Vagina (tissue), 2 donors: ENCODE measurements around the gene GOLGA2. TPM values are rescaled to one million over a fixed set of nuclear protein-coding genes. Genes with fewer than 3 reads are reported as not detected.

Source experiments
- DNase-seq, 2 donors: peaks; one replicate each; pipeline ENCODE4 v3.0.0-alpha.2; 2017; ENCODE audit errors: extremely low spot score in 2 of 2
- H3K27ac ChIP-seq: fragments of 200-600 bp; sonication (generic); one replicate; pipeline ENCODE4 v1.5.1; 2019
- H3K27me3 ChIP-seq: fragments of 200-600 bp; sonication (generic); one replicate; pipeline ENCODE4 v1.5.1; 2019
- H3K36me3 ChIP-seq, 2 donors: fragments of 200-600 bp; sonication (generic); one replicate each; pipeline ENCODE4 v1.5.1; 2017 to 2019
- H3K4me1 ChIP-seq: fragments of 200-600 bp; sonication (generic); one replicate; pipeline ENCODE4 v1.5.1; 2019
- H3K4me3 ChIP-seq, 2 donors: fragments of 200-600 bp; sonication (generic); 1 replicate in 1 of 2; 2 replicates in 1 of 2; pipeline ENCODE4 v1.5.1; 2016 to 2019
- H3K9me3 ChIP-seq: fragments of 200-600 bp; sonication (generic); one replicate; pipeline ENCODE4 v1.5.1; 2019
- CTCF ChIP-seq, 3 experiments: fragments of 450-650 bp in 2 of 3; fragments of 200-600 bp in 1 of 3; sonication (generic) in 1 of 3; IDR thresholded peaks; one replicate each; pipeline ENCODE4 v1.5.1; 2017 to 2019; ENCODE audit warnings: antibody characterized with exemption in 3 of 3, mild to moderate bottlenecking in 2 of 3, moderate library complexity in 2 of 3
- POLR2A ChIP-seq, 2 donors: fragments of 450-650 bp; IDR thresholded peaks; one replicate each; pipeline ENCODE4 v1.6.1; 2017; ENCODE audit warnings: antibody characterized with exemption in 2 of 2, mild to moderate bottlenecking in 2 of 2, moderate library complexity in 2 of 2
- POLR2AphosphoS5 ChIP-seq, 2 donors: sonication (generic); formaldehyde crosslinking; IDR thresholded peaks; one replicate each; pipeline ENCODE4 v1.9.0; 2017; ENCODE audit warnings: antibody characterized with exemption in 2 of 2, mild to moderate bottlenecking in 2 of 2, low read depth in 1 of 2; ENCODE audit not compliant: insufficient read depth in 1 of 2
- intact Hi-C: fragments of 100-400 bp; cut with DNase I; formaldehyde crosslinking; loops from one replicate; pipeline ENCODE4 v1.15.1; 2023
- total RNA-seq: library from RNA; depleted of rRNA; stranded (reverse); fragments of >200 nt; gene quantifications from one replicate; pipeline ENCODE4 v1.2.3, GENCODE V29; 2016

The GOLGA2 gene
- total RNA-seq, 1 donor from 2014 or later, result 84.5 TPM

- H3K27me3 ChIP-seq, result no peaks in the 10 kb centered on the region
- peak overlapping the region; percentile 85 for H3K27ac ChIP-seq
- H3K4me1 ChIP-seq, result peaks cover 31% of the 10 kb centered on the region
- TF ChIP-seq POLR2AphosphoS5 (IDR thresholded peaks at IDR 0.05; ENCODE audit: insufficient read depth in 1 of 2, low read depth in 1 of 2), result no peak
- TF ChIP-seq CTCF (IDR thresholded peaks at IDR 0.05), result no peak
- no peak for TF ChIP-seq POLR2A (IDR thresholded peaks at IDR 0.05)
- H3K36me3 ChIP-seq, result no peaks in the 10 kb centered on the region
- H3K9me3 ChIP-seq, result no peaks in the 10 kb centered on the region
- no peak for DNase-seq
- peak overlapping the region; percentile 41 to 42 for H3K4me3 ChIP-seq
- intact Hi-C loops, result no loop called here
These were observed 33.0 kb downstream of the GOLGA2 start for GRCh38 chr9:128242828-128243214.

GRCh38 chr9:128242124-128242523, 33.7 kb downstream of the GOLGA2 start:
- intact Hi-C loops, result no loop called here
- no peak overlapping the region for H3K4me3 ChIP-seq
- no peaks in the 10 kb centered on the region for H3K9me3 ChIP-seq
- no peaks in the 10 kb centered on the region for H3K27me3 ChIP-seq
- H3K36me3 ChIP-seq, result no peaks in the 10 kb centered on the region
- peak overlapping the region; percentile 85 for H3K27ac ChIP-seq
- H3K4me1 ChIP-seq, result peaks cover 31% of the 10 kb centered on the region
- no peak for TF ChIP-seq CTCF (IDR thresholded peaks at IDR 0.05)
- no peak for TF ChIP-seq POLR2AphosphoS5 (IDR thresholded peaks at IDR 0.05; ENCODE audit: insufficient read depth in 1 of 2, low read depth in 1 of 2)
- TF ChIP-seq POLR2A (IDR thresholded peaks at IDR 0.05), result no peak
- no peak for DNase-seq

GRCh38 chr9:128233817-128234406, 41.9 kb downstream of the GOLGA2 start:
- Histone ChIP-seq H3K4me3 (no peak overlapping the region), H3K27me3 (no peaks in the 10 kb centered on the region), H3K36me3 (no peaks in the 10 kb centered on the region), H3K9me3 (no peaks in the 10 kb centered on the region), H3K4me1 (no peaks in the 10 kb centered on the region), H3K27ac (peak overlapping the region; percentile 71)
- TF ChIP-seq POLR2A (IDR thresholded peaks at IDR 0.05), result no peak
- no peak for TF ChIP-seq POLR2AphosphoS5 (IDR thresholded peaks at IDR 0.05; ENCODE audit: insufficient read depth in 1 of 2, low read depth in 1 of 2)
- no peak for TF ChIP-seq CTCF (IDR thresholded peaks at IDR 0.05)
- intact Hi-C loops, result no loop called here
- DNase-seq, result no peak

GRCh38 chr9:128232528-128233428, 43.0 kb downstream of the GOLGA2 start:
- TF ChIP-seq CTCF (IDR thresholded peaks at IDR 0.05), result no peak
- TF ChIP-seq POLR2AphosphoS5 (IDR thresholded peaks at IDR 0.05; ENCODE audit: insufficient read depth in 1 of 2, low read depth in 1 of 2), result peak in 1 of 2 donors; percentile 5
- intact Hi-C loops, result no loop called here
- Histone ChIP-seq H3K36me3 (no peaks in the 10 kb centered on the region), H3K9me3 (no peaks in the 10 kb centered on the region), H3K27me3 (no peaks in the 10 kb centered on the region), H3K27ac (peak overlapping the region; percentile 71), H3K4me1 (no peaks in the 10 kb centered on the region), H3K4me3 (no peak overlapping the region)
- no peak for DNase-seq
